HFF-Myc (cell line): ENCODE measurements around the gene HES5.
"Not testable (repeated sequence)": the region's sequence is repeated elsewhere in the genome, so short reads cannot be mapped to it uniquely, and the experiment has no call there.

ENCODE experiments used
- DNase-seq: peaks from one replicate; pipeline ENCODE4 v3.0.0-alpha.2; 2011; ENCODE audit warnings: low read depth; ENCODE audit errors: extremely low read depth
- H3K4me3 ChIP-seq: replicated peaks from 2 replicates; pipeline ENCODE4 v1.5.1; 2011; ENCODE audit warnings: low read depth, mild to moderate bottlenecking, control low read depth, low read length
- TF ChIP-seq, protein P1 (sequence below): IDR thresholded peaks from 2 replicates; pipeline ENCODE4 v1.5.1; 2012; ENCODE audit warnings: mild to moderate bottlenecking, low read depth, low read length, control low read depth; ENCODE audit errors: missing control alignments

HES5 gene

DNA sequence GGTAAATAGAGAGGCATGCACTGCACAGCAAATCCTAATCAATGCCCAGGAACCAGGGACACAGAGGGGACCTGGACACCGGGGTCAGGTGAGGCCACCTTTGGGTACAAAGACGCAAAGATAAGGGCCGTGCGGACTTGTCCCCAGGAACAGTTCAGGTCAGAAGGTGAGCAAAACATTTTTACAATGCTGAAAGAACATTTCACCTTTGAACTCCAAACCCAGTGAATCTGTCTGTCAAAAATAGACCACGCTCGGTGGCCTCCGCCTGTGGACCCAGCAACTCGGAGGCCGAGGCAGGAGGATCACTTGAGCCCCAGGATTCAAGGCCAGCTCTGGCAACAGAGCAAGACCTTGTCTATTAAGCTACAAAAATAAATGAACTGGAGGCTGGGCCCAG is 41.3 kb upstream of the HES5 start:
- no peak for DNase-seq
- TF ChIP-seq, protein P1, sequence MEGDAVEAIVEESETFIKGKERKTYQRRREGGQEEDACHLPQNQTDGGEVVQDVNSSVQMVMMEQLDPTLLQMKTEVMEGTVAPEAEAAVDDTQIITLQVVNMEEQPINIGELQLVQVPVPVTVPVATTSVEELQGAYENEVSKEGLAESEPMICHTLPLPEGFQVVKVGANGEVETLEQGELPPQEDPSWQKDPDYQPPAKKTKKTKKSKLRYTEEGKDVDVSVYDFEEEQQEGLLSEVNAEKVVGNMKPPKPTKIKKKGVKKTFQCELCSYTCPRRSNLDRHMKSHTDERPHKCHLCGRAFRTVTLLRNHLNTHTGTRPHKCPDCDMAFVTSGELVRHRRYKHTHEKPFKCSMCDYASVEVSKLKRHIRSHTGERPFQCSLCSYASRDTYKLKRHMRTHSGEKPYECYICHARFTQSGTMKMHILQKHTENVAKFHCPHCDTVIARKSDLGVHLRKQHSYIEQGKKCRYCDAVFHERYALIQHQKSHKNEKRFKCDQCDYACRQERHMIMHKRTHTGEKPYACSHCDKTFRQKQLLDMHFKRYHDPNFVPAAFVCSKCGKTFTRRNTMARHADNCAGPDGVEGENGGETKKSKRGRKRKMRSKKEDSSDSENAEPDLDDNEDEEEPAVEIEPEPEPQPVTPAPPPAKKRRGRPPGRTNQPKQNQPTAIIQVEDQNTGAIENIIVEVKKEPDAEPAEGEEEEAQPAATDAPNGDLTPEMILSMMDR, result no peak

DNA sequence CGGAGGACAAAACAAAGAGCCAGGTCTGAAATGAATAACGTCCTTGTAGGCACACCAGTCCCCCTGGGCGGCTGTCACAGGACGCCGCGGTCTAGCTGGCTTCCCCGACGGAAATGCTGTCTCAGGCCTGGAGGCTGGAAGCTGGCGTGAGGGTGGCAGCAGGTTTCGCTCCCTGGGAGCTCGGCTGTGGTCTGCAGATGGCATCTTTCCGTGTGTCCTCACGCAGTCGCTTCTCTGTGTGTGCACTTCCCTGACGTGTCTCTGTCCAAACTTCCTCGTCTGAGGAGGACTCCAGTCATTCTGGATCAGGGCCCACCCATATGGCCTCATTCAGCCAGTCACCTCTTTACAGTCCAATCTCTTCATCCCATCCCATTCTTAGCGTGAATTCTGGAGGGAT is 40.3 kb upstream of the HES5 start:
- TF ChIP-seq, protein P1, result no peak
- DNase-seq, result no peak
- H3K4me3 ChIP-seq, result no peak overlapping the region

More for the DNA sequence above, 41.3 kb upstream of the HES5 start:
- no peak overlapping the region for H3K4me3 ChIP-seq

DNA sequence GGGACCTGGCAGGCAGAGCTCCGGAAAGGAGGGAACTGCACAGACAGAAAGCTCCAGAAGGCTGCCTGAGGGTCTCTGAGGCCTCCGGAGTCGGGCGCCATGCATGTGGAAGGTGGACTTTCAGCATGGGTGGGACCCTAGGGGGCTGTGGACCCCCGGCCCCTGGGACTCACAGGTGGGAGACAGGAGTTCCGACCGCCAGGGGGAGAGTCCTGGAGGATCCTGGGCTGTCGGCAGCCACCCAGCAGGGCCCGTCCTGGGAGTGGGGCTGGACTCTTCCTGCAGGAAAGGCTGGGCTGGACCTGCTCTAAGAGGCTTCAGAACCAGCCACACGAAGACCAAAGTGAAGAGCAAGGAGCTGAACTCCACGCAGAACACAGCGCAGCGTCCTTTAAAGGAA is 39.6 kb upstream of the HES5 start:
- H3K4me3 ChIP-seq, DNase-seq: not testable (repeated sequence)

DNA sequence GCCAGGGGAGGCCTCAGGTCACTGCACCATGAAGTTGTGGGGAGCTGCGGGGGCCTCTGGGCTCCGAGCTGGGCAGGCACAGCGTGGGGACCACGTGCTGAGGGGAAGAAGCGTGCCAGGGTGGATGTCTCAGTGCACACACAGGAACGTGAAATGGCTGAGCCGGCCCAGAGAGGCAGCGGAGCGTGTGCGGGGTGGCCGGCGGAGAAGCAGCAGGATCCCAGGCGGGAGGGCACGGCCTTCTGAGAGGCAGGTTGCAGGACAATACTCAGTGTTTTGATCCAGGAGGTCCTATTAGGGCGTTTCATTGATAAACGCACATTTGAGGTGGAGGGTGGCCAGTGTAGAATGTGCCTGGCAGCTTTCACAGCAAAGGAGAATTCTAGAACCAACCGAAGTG is 39.0 kb upstream of the HES5 start:
- no peak overlapping the region for H3K4me3 ChIP-seq
- TF ChIP-seq, protein P1, result no peak
- DNase-seq, result no peak

DNA sequence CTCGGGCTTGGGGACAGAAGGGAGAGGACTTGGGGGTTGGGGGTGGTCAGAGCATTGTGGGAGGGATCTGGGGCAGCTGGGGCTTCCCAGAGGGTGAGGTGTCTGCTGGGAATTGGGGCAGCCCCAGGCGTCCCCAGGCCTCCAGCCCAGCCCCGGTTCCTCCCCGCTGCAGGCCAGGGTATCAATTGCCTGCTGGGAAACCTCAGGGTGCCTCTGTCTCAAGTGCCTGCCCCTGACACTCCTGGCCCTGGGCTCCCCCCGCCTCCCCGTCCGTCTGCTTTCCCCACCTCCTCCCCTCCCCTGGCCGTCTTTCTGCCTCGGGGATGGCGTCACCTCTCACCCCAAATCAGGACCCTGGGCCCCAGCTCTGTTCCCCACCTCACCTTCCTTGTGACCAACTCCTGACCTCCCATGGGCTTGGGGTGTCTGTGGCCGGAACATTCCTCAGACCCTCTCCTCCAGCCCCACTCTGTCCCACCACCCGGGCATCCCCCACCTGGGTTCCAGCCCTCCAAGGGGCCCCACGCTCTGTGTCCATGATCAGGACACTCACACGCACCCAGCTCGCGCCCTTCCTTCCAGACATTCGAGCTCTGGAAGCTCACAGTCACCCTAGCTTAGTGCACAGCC is 38.2 kb upstream of the HES5 start:
- not testable (repeated sequence) for H3K4me3 ChIP-seq, DNase-seq

DNA sequence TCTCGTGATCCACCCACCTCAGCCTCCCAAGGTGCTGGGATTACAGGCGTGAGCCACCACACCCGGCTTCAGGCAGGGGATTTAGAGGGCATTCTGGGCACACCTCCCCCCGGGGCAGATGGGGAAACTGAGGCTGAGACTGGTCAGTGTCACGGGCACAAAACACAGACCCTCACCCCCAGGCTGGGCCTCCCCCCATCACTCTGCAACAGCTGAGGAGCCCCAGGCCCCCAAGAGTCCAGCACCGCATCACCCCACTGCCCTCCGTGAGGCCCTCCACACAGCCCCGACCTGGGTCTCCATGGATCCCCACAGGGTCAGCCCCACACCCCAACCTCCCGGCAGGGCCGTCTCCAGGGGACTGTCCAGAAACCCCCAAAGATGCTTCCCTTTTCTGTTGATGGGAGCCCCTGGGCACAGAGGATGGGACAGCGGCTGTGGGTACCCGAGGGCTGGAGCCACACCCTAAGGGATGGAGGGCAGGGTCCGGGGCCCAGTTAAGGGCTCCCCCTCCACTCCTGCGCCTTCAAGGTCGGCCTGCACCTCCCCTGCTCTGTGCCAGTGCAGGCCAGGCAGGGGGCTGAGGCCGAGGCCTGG is 37.1 kb upstream of the HES5 start:
- TF ChIP-seq, protein P1, result no peak
- no peak overlapping the region for H3K4me3 ChIP-seq
- no peak for DNase-seq

DNA sequence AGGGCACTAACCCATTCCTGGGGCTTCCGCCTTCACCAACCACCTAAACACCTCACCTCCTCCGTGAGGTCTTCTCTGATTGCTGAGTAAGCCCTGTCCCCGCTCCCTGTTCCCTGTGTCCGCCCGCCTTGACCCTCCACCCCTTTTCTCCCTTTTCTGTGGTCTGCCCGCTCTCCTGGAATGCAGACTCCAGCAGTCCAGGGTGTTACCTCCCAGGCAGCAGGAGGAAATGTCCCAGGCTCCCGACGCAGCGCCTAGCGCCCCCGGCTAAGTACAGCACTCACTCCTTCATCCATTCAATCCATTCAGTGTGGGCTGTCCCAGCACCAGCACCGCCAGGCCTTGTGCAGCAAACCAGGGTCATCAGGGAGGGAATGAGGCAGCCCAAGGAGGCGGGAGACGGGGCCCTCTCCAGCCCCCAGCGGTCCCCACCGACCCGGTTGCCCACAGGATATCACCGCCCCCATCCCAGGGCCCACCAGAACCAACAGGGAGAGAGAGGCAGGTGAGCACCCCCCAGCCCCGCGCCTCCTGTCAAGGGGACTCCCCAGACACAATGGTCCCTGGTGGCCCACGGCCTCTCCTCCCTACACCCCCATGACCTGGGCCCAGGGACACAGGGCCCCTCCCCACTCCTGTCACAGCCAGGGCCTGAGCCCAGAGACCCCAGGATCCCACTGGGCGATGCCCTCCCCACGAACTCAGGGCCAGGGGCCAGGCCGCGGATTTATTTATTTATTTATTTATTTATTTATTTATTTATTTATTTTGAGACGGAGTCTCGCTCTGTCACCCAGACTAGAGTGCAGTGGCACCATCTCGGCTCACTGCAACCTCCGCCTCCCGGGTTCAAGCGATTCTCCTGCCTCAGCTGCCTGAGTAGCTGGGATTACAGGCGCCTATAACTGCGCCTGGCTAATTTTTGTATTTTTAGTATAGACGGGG is 36.3 kb upstream of the HES5 start:
- H3K4me3 ChIP-seq, result no peak overlapping the region
- TF ChIP-seq, protein P1, result no peak
- no peak for DNase-seq
